HCT116 (cell line): Measurements from ENCODE around the gene CLEC18A. TPM values are rescaled to one million over a fixed set of nuclear protein-coding genes. Genes with fewer than 3 reads are reported as not detected.

Experiments
- ATAC-seq: fragments of 200-7000 bp; cut with Tn5 transposase; 2 replicates; pipeline ENCODE4 v1.9.1; 2020; ENCODE audit warnings: mild to moderate bottlenecking, moderate library complexity
- BruUV-seq: library from RNA; stranded (reverse); fragments of 400-500 nt; replicated peaks from 2 replicates; lab custom pipeline; 2021; lab: Mats Ljungman, UMichigan
- CTCF ChIA-PET: fragments of 300-600 bp; sonication (Branson Sonifier 250); formaldehyde crosslinking; loops from one replicate; lab custom pipeline; 2021; ENCODE audit warnings: antibody characterized with exemption; lab: Charles Lee
- POLR2A ChIA-PET: fragments of 300-600, 350-600 bp; sonication (Branson Sonifier 250); formaldehyde crosslinking; loops from one replicate; lab custom pipeline; 2021; ENCODE audit warnings: antibody characterized with exemption; lab: Charles Lee
- RAD21 ChIA-PET, 2 experiments: fragments of 300-600 bp; sonication (Branson Sonifier 250); formaldehyde crosslinking; loops; one replicate each; lab custom pipeline; 2023; ENCODE audit warnings: low total read pairs in 2 of 2; ENCODE audit not compliant: uncharacterized antibody in 2 of 2, unreplicated experiment in 2 of 2, low non-redundant PET in 1 of 2; lab: Charles Lee
- DNase-seq: peaks from one replicate; pipeline ENCODE4 v3.0.0-alpha.2; 2010; ENCODE audit warnings: low read depth, low spot score
- H2AFZ ChIP-seq: fragments of 200-600 bp; shearing (Covaris generic), sonication (generic); 2 replicates; pipeline ENCODE4 v1.6.1; 2017; ENCODE audit warnings: low read depth, mixed run types, mixed read lengths, antibody characterized with exemption, low read length; ENCODE audit not compliant: poor library complexity, severe bottlenecking
- H3K27ac ChIP-seq: 2 replicates; pipeline ENCODE4 v1.5.1; 2012; ENCODE audit warnings: low read depth, low read length
- H3K27me3 ChIP-seq: fragments of 200-600 bp; sonication (generic); 2 replicates; pipeline ENCODE4 v1.6.1; 2016; ENCODE audit warnings: mixed run types, low read length, mixed read lengths; ENCODE audit not compliant: insufficient read depth
- H3K36me3 ChIP-seq, 2 experiments: fragments of 200-500 bp in 1 of 2; fragments of 200-600 bp in 1 of 2; sonication (Bioruptor generic) in 1 of 2; sonication (generic) in 1 of 2; 2 replicates each; pipeline versions ENCODE4 v1.5.1 to v1.6.1; 2014 to 2016; ENCODE audit warnings: low read length in 2 of 2, inconsistent platforms in 1 of 2, mixed read lengths in 1 of 2, mixed run types in 1 of 2; ENCODE audit not compliant: insufficient read depth in 2 of 2, control insufficient read depth in 1 of 2
- H3K4me1 ChIP-seq, 2 experiments: fragments of 200-600 bp in 1 of 2; sonication (generic) in 1 of 2; 2 replicates each; pipeline versions ENCODE4 v1.5.1 to v1.6.1; 2012 to 2017; ENCODE audit warnings: low read length in 2 of 2, inconsistent platforms in 1 of 2, mild to moderate bottlenecking in 1 of 2, mixed read lengths in 1 of 2, mixed run types in 1 of 2, moderate library complexity in 1 of 2; ENCODE audit not compliant: insufficient read depth in 2 of 2, control insufficient read depth in 1 of 2
- H3K4me2 ChIP-seq: fragments of 200-600 bp; sonication (generic); 2 replicates; pipeline ENCODE4 v1.6.1; 2017; ENCODE audit warnings: mixed run types, low read length, mixed read lengths
- H3K4me3 ChIP-seq, 2 experiments: fragments of 200-600 bp in 1 of 2; sonication (generic) in 1 of 2; replicated peaks in 1 of 2; 2 replicates each; pipeline ENCODE4 v1.5.1; 2011 to 2016; ENCODE audit warnings: low read length in 2 of 2, control low read depth in 1 of 2, low read depth in 1 of 2, mild to moderate bottlenecking in 1 of 2, mixed read lengths in 1 of 2, mixed run types in 1 of 2
- H3K79me2 ChIP-seq: fragments of 200-600 bp; sonication (generic); 2 replicates; pipeline ENCODE4 v1.6.1; 2017; ENCODE audit warnings: mild to moderate bottlenecking, mixed run types, low read length, moderate library complexity, mixed read lengths; ENCODE audit not compliant: insufficient read depth
- H3K9ac ChIP-seq: fragments of 200-600 bp; sonication (generic); 2 replicates; pipeline ENCODE4 v1.6.1; 2016; ENCODE audit warnings: low read length, mixed read lengths
- H3K9me2 ChIP-seq: fragments of 200-600 bp; sonication (generic), shearing (Covaris generic); 2 replicates; pipeline ENCODE4 v1.6.1; 2017; ENCODE audit warnings: mixed run types, mild to moderate bottlenecking, moderate library complexity; ENCODE audit not compliant: insufficient read depth
- H3K9me3 ChIP-seq, 2 experiments: fragments of 200-500 bp in 1 of 2; fragments of 200-600 bp in 1 of 2; sonication (Bioruptor generic) in 1 of 2; sonication (generic) in 1 of 2; 2 replicates each; pipeline ENCODE4 v1.6.1; 2014 to 2017; ENCODE audit warnings: low read length in 2 of 2, mixed read lengths in 2 of 2, inconsistent platforms in 1 of 2, low read depth in 1 of 2, mild to moderate bottlenecking in 1 of 2, mixed run types in 1 of 2, moderate library complexity in 1 of 2; ENCODE audit not compliant: control insufficient read depth in 1 of 2, insufficient read depth in 1 of 2
- H4K20me1 ChIP-seq: fragments of 200-600 bp; sonication (generic), shearing (Covaris generic); 2 replicates; pipeline ENCODE4 v1.6.1; 2017; ENCODE audit warnings: mixed run types, mild to moderate bottlenecking, moderate library complexity; ENCODE audit not compliant: insufficient read depth
- ATF3 ChIP-seq: IDR thresholded peaks from 2 replicates; pipeline ENCODE4 v1.6.1; 2012
- CBX3 ChIP-seq: IDR thresholded peaks from 2 replicates; pipeline ENCODE4 v1.6.1; 2012; ENCODE audit warnings: low read depth
- EGR1 ChIP-seq: IDR thresholded peaks from 2 replicates; pipeline ENCODE4 v1.6.1; 2012; ENCODE audit warnings: low read depth
- EZH2 ChIP-seq: fragments of 200-600 bp; sonication (generic); IDR thresholded peaks from 2 replicates; pipeline ENCODE4 v1.6.1; 2017; ENCODE audit warnings: antibody characterized with exemption, mixed run types
- EZH2phosphoT487 ChIP-seq: fragments of 200-600 bp; IDR thresholded peaks from 2 replicates; pipeline ENCODE4 v1.6.1; 2018; ENCODE audit warnings: antibody characterized with exemption, borderline replicate concordance
- JUND ChIP-seq: IDR thresholded peaks from 2 replicates; pipeline ENCODE4 v1.6.1; 2012
- POLR2A ChIP-seq: IDR thresholded peaks from 2 replicates; pipeline ENCODE4 v1.7.0; 2011; ENCODE audit warnings: borderline replicate concordance; ENCODE audit not compliant: insufficient read depth, insufficient read length; ENCODE audit errors: extremely low read depth
- POLR2AphosphoS5 ChIP-seq: IDR thresholded peaks from 2 replicates; pipeline ENCODE4 v1.6.1; 2011; ENCODE audit warnings: mild to moderate bottlenecking, low read depth, low read length, moderate library complexity
- RAD21 ChIP-seq: IDR thresholded peaks from 2 replicates; pipeline ENCODE4 v1.6.1; 2012; ENCODE audit warnings: low read depth, mild to moderate bottlenecking
- SIN3A ChIP-seq: IDR thresholded peaks from 2 replicates; pipeline ENCODE4 v1.6.1; 2012; ENCODE audit warnings: low read depth
- SP1 ChIP-seq: IDR thresholded peaks from 2 replicates; pipeline ENCODE4 v1.6.1; 2012; ENCODE audit warnings: low read depth
- SRF ChIP-seq: IDR thresholded peaks from 2 replicates; pipeline ENCODE4 v1.6.1; 2012; ENCODE audit warnings: low read depth
- TCF7L2 ChIP-seq: IDR thresholded peaks from 2 replicates; pipeline ENCODE4 v1.7.0; 2011; ENCODE audit warnings: borderline replicate concordance, inconsistent platforms; ENCODE audit not compliant: insufficient read depth, insufficient read length; ENCODE audit errors: extremely low read depth
- YY1 ChIP-seq: IDR thresholded peaks from 2 replicates; pipeline ENCODE4 v1.6.1; 2011; ENCODE audit warnings: low read length, low read depth, moderate library complexity, mild to moderate bottlenecking; ENCODE audit not compliant: insufficient replicate concordance; ENCODE audit errors: extremely low read depth
- ZBTB33 ChIP-seq: IDR thresholded peaks from 2 replicates; pipeline ENCODE4 v1.6.1; 2011; ENCODE audit warnings: mild to moderate bottlenecking, low read length, moderate library complexity; ENCODE audit not compliant: insufficient replicate concordance; ENCODE audit errors: extremely low read depth
- ZFX ChIP-seq: fragments of 450-650 bp; IDR thresholded peaks from 2 replicates; pipeline ENCODE4 v1.6.1; 2017
- ZNF274 ChIP-seq: fragments of 200-500 bp; sonication (Bioruptor generic); IDR thresholded peaks from 2 replicates; pipeline ENCODE4 v1.6.1; 2014; ENCODE audit warnings: mild to moderate bottlenecking, low read depth, low read length, inconsistent platforms
- intact Hi-C: fragments of 100-400 bp; cut with micrococcal nuclease; formaldehyde crosslinking; loops from 2 replicates; pipeline ENCODE4 v1.10.0; 2022
- total RNA-seq: library from RNA; stranded (reverse); gene quantifications from one replicate; pipeline ENCODE4 v1.2.1, GENCODE V29; 2021; ENCODE audit not compliant: unreplicated experiment
- TF ChIP-seq, protein P1 (sequence below): IDR thresholded peaks from 2 replicates; pipeline ENCODE4 v1.6.1; 2012; ENCODE audit warnings: low read depth

The CLEC18A gene
- total RNA-seq, 1 experiment from 2014 or later, result 1.0 TPM

- Histone ChIP-seq H3K4me2 (no peak overlapping the region), H2AFZ (no peak overlapping the region), H3K27me3 (no peaks in the 10 kb centered on the region), H3K9me3 (no peaks in the 10 kb centered on the region), H3K9me2 (no peaks in the 10 kb centered on the region), H4K20me1 (no peaks in the 10 kb centered on the region), H3K9ac (no peak overlapping the region), H3K36me3 (no peaks in the 10 kb centered on the region), H3K27ac (no peak overlapping the region), H3K79me2 (no peaks in the 10 kb centered on the region), H3K4me1 (no peaks in the 10 kb centered on the region), H3K4me3 (no peak overlapping the region)
- TF ChIP-seq, protein P1, sequence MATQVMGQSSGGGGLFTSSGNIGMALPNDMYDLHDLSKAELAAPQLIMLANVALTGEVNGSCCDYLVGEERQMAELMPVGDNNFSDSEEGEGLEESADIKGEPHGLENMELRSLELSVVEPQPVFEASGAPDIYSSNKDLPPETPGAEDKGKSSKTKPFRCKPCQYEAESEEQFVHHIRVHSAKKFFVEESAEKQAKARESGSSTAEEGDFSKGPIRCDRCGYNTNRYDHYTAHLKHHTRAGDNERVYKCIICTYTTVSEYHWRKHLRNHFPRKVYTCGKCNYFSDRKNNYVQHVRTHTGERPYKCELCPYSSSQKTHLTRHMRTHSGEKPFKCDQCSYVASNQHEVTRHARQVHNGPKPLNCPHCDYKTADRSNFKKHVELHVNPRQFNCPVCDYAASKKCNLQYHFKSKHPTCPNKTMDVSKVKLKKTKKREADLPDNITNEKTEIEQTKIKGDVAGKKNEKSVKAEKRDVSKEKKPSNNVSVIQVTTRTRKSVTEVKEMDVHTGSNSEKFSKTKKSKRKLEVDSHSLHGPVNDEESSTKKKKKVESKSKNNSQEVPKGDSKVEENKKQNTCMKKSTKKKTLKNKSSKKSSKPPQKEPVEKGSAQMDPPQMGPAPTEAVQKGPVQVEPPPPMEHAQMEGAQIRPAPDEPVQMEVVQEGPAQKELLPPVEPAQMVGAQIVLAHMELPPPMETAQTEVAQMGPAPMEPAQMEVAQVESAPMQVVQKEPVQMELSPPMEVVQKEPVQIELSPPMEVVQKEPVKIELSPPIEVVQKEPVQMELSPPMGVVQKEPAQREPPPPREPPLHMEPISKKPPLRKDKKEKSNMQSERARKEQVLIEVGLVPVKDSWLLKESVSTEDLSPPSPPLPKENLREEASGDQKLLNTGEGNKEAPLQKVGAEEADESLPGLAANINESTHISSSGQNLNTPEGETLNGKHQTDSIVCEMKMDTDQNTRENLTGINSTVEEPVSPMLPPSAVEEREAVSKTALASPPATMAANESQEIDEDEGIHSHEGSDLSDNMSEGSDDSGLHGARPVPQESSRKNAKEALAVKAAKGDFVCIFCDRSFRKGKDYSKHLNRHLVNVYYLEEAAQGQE, result no peak
- no peak for TF ChIP-seq ZNF274
- TF ChIP-seq ZFX, result no peak
- TF ChIP-seq SP1, result no peak
- TF ChIP-seq EZH2, result no peak
- no peak for TF ChIP-seq EZH2phosphoT487
- no peak for TF ChIP-seq JUND
- TF ChIP-seq CBX3, result no peak
- TF ChIP-seq ZBTB33, result no peak
- no peak for TF ChIP-seq POLR2A
- no peak for TF ChIP-seq EGR1
- TF ChIP-seq SRF, result no peak
- no peak for TF ChIP-seq YY1
- TF ChIP-seq RAD21, result no peak
- no peak for TF ChIP-seq TCF7L2
- no peak for TF ChIP-seq POLR2AphosphoS5
- TF ChIP-seq ATF3, result no peak
- no peak for TF ChIP-seq SIN3A
- ChIA-PET CTCF (no interaction called here), POLR2A (no interaction called here), RAD21 (no interaction called here)
- DNase-seq (no peak), ATAC-seq (no peak)
- no TSS peak for BruUV-seq
- intact Hi-C loops, result no loop called here
Measured at GRCh38 chr16:69924041-69924775, 26.9 kb upstream of the CLEC18A start.
